H1 (cell line): ENCODE measurements around the gene CFAP20. TPM values are rescaled to one million over a fixed set of nuclear protein-coding genes. Genes with fewer than 3 reads are reported as not detected.

Source experiments
- polyA plus RNA-seq, 7 experiments: library from polyadenylated mRNA; depleted of rRNA in 3 of 7; stranded (reverse) in 5 of 7; unstranded in 2 of 7; fragments of >200 nt in 5 of 7; fragments of 200-250 nt in 2 of 7; gene quantifications; 1 replicate in 5 of 7; 2 replicates in 1 of 7; 4 replicates in 1 of 7; pipeline versions ENCODE4 v1.2.1 to v1.2.3, GENCODE V29; 2011 to 2013; ENCODE audit warnings: missing spikeins in 2 of 7, mixed read lengths in 2 of 7
- total RNA-seq: library from RNA; stranded (reverse); fragmentation: NEBNext Ultra II Directional; extraction: Animal tissue kit (Norgen Biotek cat#: 25700); gene quantifications from 2 replicates; pipeline ENCODE4 v1.2.1, GENCODE V29; 2021
- TF ChIP-seq, protein P1 (sequence below): fragments of 300-600 bp; sonication (generic); IDR thresholded peaks from 2 replicates; pipeline ENCODE4 v1.7.1; 2012; ENCODE audit warnings: low read length, moderate library complexity, mild to moderate bottlenecking, inconsistent platforms; ENCODE audit not compliant: insufficient replicate concordance

The CFAP20 gene
- total and polyA plus RNA-seq, 2 of the 8 experiments (the other 6 are each of a cell fraction or from before 2014, with no cell fraction given) = 45.6 to 65.4 TPM

DNA sequence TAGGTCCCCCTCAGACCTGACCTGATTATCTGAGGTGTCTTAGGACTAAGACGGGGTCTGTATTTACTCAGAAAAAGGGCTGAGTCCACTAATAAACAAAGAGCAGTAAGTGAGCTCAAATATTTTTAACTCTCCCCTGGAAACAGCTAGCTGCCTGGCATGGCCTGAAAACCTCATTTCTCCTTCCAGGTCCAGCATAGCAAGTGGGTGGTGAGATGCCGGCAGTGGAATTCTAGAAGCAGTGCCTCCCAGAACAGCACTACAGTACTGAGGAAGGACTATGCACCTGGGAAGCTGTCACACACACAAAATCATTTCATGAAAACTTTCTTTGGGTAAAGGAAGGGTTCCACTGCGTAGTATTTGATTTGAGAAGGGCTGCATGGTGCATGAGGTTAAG, 29.5 kb upstream of the CFAP20 start (continued):
- TF ChIP-seq, protein P1, sequence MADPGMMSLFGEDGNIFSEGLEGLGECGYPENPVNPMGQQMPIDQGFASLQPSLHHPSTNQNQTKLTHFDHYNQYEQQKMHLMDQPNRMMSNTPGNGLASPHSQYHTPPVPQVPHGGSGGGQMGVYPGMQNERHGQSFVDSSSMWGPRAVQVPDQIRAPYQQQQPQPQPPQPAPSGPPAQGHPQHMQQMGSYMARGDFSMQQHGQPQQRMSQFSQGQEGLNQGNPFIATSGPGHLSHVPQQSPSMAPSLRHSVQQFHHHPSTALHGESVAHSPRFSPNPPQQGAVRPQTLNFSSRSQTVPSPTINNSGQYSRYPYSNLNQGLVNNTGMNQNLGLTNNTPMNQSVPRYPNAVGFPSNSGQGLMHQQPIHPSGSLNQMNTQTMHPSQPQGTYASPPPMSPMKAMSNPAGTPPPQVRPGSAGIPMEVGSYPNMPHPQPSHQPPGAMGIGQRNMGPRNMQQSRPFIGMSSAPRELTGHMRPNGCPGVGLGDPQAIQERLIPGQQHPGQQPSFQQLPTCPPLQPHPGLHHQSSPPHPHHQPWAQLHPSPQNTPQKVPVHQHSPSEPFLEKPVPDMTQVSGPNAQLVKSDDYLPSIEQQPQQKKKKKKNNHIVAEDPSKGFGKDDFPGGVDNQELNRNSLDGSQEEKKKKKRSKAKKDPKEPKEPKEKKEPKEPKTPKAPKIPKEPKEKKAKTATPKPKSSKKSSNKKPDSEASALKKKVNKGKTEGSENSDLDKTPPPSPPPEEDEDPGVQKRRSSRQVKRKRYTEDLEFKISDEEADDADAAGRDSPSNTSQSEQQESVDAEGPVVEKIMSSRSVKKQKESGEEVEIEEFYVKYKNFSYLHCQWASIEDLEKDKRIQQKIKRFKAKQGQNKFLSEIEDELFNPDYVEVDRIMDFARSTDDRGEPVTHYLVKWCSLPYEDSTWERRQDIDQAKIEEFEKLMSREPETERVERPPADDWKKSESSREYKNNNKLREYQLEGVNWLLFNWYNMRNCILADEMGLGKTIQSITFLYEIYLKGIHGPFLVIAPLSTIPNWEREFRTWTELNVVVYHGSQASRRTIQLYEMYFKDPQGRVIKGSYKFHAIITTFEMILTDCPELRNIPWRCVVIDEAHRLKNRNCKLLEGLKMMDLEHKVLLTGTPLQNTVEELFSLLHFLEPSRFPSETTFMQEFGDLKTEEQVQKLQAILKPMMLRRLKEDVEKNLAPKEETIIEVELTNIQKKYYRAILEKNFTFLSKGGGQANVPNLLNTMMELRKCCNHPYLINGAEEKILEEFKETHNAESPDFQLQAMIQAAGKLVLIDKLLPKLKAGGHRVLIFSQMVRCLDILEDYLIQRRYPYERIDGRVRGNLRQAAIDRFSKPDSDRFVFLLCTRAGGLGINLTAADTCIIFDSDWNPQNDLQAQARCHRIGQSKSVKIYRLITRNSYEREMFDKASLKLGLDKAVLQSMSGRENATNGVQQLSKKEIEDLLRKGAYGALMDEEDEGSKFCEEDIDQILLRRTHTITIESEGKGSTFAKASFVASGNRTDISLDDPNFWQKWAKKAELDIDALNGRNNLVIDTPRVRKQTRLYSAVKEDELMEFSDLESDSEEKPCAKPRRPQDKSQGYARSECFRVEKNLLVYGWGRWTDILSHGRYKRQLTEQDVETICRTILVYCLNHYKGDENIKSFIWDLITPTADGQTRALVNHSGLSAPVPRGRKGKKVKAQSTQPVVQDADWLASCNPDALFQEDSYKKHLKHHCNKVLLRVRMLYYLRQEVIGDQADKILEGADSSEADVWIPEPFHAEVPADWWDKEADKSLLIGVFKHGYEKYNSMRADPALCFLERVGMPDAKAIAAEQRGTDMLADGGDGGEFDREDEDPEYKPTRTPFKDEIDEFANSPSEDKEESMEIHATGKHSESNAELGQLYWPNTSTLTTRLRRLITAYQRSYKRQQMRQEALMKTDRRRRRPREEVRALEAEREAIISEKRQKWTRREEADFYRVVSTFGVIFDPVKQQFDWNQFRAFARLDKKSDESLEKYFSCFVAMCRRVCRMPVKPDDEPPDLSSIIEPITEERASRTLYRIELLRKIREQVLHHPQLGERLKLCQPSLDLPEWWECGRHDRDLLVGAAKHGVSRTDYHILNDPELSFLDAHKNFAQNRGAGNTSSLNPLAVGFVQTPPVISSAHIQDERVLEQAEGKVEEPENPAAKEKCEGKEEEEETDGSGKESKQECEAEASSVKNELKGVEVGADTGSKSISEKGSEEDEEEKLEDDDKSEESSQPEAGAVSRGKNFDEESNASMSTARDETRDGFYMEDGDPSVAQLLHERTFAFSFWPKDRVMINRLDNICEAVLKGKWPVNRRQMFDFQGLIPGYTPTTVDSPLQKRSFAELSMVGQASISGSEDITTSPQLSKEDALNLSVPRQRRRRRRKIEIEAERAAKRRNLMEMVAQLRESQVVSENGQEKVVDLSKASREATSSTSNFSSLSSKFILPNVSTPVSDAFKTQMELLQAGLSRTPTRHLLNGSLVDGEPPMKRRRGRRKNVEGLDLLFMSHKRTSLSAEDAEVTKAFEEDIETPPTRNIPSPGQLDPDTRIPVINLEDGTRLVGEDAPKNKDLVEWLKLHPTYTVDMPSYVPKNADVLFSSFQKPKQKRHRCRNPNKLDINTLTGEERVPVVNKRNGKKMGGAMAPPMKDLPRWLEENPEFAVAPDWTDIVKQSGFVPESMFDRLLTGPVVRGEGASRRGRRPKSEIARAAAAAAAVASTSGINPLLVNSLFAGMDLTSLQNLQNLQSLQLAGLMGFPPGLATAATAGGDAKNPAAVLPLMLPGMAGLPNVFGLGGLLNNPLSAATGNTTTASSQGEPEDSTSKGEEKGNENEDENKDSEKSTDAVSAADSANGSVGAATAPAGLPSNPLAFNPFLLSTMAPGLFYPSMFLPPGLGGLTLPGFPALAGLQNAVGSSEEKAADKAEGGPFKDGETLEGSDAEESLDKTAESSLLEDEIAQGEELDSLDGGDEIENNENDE = no peak
